ENCODE data around the gene NRL.

The NRL gene

DNA sequence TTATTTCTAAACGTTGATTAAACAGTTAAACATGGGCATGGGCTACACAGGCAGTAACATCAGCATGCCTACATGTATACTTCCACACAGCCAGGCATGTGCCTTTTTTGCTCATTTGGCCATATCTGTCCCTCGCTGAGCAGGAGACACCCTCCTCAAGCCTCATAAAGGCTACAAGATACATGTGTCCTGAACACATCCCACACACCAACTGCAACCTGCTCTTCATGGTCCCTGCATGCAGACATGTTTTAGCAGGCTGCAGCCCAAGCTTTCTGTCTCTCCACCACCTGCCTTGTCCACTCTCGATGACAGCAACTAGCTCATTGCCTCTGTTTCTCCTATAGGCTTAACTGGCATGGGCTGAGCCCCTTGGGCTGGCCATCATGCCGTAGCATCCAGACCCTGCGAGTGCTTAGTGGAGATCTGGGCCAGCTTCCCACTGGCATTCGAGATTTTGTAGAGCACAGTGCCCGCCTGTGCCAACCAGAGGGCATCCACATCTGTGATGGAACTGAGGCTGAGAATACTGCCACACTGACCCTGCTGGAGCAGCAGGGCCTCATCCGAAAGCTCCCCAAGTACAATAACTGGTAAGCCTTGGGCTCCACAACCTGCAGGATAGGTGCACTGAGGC lies 18.1 kb downstream of the NRL start:
- no peak for DNase-seq

DNA sequence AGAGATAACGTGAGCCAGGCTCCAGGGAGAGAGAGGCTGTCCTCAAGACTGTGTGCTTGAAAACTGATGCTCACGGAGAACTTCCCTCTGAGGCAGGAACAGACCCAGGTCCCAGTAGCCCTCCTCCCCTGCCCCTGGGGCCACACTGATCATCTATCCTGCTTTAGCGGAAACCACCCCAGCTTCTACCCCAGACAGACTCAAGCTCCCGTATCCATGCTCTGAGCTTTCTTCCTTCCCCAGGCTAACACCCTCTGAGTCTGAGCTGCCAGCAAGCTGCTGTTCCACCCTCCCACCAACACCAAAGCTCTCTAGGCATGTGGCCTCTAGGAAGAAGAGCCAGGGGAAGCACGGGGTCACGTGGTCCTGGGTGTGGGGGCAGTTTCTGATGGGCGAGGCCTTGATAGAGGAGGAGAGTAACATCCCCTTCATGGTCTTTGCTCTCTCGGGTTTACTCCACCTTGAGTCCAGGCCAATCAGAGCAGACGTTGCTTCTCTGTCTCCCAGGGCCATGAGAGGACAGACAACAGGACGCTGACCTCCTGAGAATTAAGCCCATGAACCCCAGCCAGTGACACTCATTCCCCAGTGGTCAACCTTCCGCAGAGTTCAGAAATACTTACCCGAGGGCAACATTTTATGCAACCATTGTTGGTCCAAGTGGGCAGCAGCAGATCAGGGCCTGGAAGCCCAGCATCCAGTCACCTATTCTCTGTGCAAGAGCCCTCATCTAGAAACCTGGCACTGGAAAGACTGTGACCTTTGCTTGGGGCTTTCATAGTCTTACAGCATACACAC lies 19.3 kb downstream of the NRL start:
- DNase-seq = no peak

- DNase-seq = no peak
Measured at GRCh38 chr14:24094841-24095270, 19.9 kb downstream of the NRL start.

- DNase-seq = peak; percentile 74
Measured at GRCh38 chr14:24093901-24094840, 20.6 kb downstream of the NRL start, which contains the start of gene PCK2. Gene PCK2 (plus strand): TSS chr14:24094311. CDS start chr14:24094406, 95 bp downstream.

DNA sequence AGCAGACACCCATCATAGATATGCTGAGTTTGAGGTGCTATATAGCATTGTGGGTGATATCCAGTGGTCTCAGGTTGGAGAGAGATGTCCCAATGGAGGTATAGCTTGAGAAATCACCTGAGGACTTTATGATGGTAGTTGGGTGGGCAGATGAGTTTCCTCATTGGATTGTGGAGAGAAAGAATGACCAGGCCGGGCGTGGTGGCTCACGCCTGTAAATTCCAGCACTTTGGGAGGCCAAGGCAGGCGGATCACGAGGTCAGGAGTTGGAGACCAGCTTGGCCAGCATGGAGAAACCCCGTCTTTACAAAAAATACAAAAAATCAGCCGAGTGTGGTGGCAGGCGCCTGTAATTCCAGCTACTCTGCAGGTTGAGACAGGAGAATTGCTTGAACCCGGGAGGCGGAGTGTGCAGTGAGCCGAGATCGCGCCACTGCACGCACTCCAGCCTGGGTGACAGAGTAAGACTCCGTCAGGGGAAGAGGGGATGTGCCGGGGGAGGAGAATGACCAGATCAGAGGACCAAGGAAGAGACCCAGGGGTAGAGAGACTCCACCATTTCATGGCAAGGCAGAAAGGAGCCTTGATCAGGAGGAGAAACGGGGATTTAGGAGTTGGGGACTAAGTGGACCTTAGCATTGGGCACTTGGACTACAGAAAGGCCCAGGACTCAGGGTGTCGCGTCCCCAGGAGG lies 21.4 kb downstream of the NRL start:
- DNase-seq = no peak

DNA sequence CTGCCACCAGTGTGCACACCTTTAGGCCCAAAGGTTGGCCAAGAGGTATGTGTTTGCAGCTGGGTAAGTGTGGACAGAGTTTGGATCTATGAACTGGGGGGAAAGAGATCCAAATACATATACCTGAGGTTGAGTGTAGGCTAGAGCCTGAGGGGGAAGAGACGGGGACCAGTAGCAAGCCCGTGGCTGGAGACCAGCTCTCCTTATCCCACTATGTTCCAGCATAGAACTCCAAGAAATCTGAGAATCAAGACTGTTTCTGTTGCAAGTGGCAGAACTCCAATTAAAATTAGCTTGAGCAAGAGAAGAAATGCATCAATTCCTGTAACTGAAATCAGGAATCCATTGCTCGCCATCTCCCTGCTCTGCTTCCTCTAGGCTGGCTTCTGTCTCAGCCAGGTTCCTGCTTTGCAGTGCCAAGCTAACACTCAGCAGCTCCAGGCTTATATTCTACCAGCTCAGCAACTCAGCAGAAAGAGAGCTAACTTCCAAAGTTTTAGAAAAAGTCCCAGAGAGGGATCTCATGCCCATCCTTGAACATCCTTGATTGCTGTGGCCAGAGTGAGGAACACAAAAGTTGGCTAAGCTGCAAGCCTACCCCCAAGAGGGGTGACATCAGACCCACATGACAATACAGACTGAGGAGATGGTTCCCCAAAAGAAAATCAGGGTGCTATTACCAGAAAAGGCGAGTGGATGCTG lies 22.1 kb downstream of the NRL start:
- no peak for DNase-seq

DNA sequence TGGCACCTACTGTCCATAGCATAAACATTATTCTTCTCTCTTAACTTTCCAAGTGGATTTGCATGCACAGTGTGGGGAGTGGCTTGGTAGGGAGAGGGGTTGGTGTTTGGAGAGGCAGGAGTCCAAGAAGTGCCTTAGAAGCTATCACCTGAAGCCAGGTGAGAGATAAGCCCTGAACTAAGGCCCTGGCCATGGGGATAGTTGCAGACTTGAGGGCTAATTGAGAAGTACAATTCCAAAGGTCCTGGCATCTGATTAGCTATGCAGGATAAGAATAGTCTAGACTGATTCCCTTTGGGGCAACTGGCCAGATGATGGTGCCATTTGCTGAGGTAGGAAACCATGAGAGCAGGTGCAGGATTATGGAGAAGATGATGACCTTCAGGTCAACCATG lies 22.6 kb downstream of the NRL start:
- no peak for DNase-seq

DNA sequence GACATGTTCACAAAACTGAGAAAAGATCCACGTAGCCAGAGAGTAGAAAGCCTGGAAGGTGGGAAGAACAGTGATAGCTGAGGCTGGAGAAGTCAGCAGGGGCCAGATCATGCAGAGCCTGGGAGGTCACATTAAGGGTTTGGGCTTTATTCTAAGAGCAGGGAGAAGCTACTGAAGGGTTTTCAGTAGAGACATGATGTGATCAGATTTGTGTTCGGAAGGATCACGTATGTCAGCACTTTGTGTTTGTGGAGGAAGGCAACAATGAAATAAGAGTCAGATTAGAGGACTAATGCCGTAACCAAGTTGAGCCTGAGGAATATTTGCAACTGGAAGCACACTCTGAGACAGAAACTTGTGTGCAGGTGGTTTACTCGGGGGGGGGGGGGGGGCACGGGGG lies 24.9 kb downstream of the NRL start:
- DNase-seq = no peak

DNA sequence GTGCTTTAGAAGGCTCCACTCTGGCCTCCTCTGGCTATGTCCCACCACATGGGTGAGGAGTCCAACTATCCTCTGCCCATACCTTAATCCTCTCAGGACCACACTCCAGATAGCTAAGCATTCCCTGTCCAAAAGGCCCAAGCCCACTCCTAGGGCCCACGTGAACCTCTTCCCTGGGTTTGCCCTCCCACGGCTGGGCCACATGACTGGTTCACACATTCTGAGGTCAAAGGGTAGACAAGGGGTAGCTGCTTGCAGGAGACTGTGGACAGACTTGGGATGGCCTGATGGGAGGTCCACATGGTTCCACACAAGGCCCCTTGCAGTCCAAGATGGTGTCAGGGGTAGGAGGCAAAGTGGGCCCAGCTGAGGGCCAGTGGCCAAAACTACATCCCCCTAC lies 26.7 kb downstream of the NRL start:
- no peak for DNase-seq

- DNase-seq = no peak
Measured at GRCh38 chr14:24087004-24087403, 27.7 kb downstream of the NRL start.

GRCh38 chr14:24086193-24086955 lies 28.4 kb downstream of the NRL start:
- DNase-seq = no peak

DNA sequence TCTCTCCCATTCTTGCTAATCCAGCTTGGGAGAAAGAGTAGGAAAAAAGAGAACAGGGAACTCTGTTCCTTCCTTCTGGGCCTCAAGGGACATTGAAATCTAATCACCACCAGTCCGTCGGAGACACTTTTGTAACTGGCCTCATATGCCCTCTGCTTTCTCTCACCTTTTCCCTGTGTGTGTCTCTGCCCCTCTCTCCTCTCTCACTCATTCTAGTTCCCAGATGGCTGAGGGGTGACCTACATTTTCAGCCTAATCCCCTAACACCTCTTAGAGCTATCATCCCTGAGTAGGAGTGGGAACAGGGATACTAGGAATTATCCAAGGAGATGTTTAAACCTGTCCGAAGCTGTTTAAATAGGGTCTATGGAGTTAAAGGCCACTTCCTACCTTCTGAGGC lies 29.5 kb downstream of the NRL start:
- DNase-seq = no peak

DNA sequence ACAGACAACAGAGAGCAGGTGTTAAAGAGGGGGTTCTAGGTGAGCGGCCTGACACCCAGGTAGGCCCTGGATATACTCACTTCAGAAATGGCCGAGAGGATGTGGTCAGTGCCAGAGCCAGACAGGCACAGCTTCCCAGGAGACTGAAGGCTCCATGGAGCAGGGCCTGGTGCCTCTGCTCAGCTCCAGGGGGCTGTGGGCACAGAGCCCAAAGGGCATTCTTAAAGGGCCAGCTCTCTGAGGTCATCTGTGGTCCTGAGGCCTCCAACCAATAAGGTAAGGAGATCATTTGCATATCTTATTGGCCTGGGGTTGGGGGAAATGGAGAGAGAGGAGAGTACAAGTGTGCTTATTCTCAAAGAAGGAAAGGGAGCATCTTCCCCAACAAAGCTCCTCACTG lies 30.3 kb downstream of the NRL start:
- DNase-seq = no peak

DNA sequence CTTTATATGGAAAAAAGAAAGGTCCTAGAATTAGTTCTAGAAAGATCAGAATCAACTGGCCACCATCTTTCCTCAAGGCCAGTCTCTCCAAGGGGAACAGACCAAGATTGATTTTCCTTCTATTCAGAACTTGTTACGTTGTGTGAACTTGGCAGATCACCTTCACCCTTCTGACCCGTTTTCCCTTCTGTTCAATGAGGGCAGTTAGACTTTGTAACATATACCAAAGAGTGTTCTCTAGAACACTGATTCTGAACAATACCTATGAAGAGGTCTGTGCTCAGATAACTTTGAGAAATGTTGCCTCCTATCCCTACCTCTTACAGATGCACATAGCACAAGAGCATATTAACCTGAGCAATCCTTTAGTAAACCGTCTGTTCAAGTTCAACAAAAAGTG lies 31.3 kb downstream of the NRL start:
- DNase-seq = no peak

GRCh38 chr14:24082411-24083080 lies 32.2 kb downstream of the NRL start:
- DNase-seq = no peak

GRCh38 chr14:24081739-24082211 lies 33.0 kb downstream of the NRL start:
- no peak for DNase-seq

GRCh38 chr14:24080888-24081738 lies 33.6 kb downstream of the NRL start:
- DNase-seq = peak; percentile 68

- DNase-seq = no peak
Measured at GRCh38 chr14:24080142-24080530, 34.6 kb downstream of the NRL start.

DNA sequence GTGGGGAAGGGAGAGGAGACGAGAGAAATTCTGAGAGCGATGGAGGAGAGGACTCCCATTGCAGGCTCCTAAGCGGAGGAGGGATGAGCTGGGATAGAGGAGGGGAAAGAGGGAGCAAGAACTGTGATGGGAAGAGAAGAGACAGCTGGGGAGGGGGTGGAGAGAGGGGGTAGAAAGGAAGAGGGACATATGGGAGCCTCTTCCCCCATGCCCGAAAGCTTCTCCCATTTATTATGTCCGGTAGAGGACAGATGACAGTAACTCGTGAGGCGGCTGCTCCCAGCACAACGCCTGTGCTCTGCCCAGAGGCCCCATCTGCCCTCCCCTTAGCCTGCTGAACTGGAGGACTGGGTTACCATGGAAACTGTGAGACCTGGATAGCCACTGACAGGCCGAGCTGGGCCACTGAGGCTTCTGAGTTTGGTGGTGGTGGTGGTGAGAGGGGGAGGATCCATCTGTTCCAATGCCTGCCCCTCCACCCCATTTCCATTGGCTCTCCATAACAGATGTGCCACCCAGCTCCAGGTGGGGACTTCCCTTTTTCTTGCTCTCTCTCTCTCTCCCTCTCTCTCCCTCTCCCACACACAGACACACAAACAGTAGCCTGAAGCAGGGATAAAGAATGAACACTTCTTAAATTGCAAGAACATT lies 35.1 kb downstream of the NRL start:
- DNase-seq = peak; percentile 26
